Measurements from ENCODE around the gene SYT10. TPM values are rescaled to one million over a fixed set of nuclear protein-coding genes. Genes with fewer than 3 reads are reported as not detected.

SYT10 gene
- total RNA-seq (2022; extraction: Qiagen RNA extraction; ENCODE audit: low read depth) = not detected in 5 replicates

DNA sequence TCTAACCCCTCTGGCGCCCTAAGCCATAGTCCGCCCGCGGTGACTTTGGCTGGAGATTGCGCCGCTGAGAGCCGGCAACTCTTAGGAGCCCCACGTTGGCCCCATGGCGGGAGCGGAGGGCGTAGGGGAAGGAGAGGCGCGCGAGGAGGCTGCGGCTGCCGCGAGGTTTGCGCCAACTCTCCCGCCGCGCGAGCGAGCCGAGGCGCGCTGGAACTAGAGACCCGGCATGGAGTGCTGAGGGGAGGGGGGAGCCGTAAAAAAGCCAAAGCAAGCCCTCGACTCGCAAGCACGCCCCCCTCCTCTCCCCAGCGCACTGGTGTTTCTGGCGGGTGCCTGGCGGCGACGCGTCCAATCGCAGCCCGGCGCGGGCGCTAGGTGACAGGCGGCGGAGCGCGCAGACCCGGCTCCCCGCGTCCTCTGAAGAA is at the start of gene SYT10:
Gene SYT10 (minus strand): TSS at position 233 of the 425 bp plus-strand sequence. CDS start 297 bp downstream, outside the sequence.

